ENCODE measurements around the gene CDR2. TPM values are rescaled to one million over a fixed set of nuclear protein-coding genes. Genes with fewer than 3 reads are reported as not detected.

CDR2 gene
- total RNA-seq, 1 donor from 2014 or later, result 6.7 TPM

- Mint-ChIP-seq H3K4me3 (no peak overlapping the region), H3K9me3 (no peaks in the 10 kb centered on the region), H3K4me1 (no peaks in the 10 kb centered on the region), H3K27ac (no peak overlapping the region), H3K27me3 (no peaks in the 10 kb centered on the region), H3K36me3 (ENCODE audit: low read depth) (no peaks in the 10 kb centered on the region)
- POLR2A ChIA-PET, result no interaction called here
- intact Hi-C loops (cut with micrococcal nuclease), result no loop called here
- DNase-seq (no peak), ATAC-seq (ENCODE audit: low read depth) (no peak)
- CTCF ChIA-PET, result no interaction called here
- TF ChIP-seq, protein P1, sequence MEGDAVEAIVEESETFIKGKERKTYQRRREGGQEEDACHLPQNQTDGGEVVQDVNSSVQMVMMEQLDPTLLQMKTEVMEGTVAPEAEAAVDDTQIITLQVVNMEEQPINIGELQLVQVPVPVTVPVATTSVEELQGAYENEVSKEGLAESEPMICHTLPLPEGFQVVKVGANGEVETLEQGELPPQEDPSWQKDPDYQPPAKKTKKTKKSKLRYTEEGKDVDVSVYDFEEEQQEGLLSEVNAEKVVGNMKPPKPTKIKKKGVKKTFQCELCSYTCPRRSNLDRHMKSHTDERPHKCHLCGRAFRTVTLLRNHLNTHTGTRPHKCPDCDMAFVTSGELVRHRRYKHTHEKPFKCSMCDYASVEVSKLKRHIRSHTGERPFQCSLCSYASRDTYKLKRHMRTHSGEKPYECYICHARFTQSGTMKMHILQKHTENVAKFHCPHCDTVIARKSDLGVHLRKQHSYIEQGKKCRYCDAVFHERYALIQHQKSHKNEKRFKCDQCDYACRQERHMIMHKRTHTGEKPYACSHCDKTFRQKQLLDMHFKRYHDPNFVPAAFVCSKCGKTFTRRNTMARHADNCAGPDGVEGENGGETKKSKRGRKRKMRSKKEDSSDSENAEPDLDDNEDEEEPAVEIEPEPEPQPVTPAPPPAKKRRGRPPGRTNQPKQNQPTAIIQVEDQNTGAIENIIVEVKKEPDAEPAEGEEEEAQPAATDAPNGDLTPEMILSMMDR (IDR thresholded peaks at IDR 0.05), result no peak
These were observed 26.5 kb upstream of the CDR2 start for GRCh38 chr16:22400900-22401299.

GRCh38 chr16:22397931-22398330 lies 23.5 kb upstream of the CDR2 start:
- no peak for ATAC-seq (ENCODE audit: low read depth)

DNA sequence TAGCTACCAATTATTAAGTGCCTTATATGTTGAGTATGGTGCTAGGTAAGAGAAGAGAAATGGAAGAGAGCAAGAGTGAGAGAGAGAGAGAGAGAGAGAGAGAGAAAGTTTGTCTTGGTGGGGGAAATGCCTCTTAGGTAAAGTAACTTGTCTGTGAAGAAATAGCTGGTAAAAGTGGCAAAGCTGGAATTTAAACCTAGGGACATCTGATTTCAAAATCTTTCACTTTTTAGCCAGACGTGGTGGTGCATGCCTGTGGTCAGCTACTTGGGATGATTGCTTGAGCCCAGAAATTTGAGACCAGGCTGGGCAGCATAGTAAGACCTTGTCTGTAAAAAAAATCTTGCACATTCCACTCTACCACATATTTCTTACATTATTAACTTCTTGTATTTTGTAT lies 23.0 kb upstream of the CDR2 start:
- intact Hi-C loops (cut with micrococcal nuclease), result no loop called here
- TF ChIP-seq, protein P1 (IDR thresholded peaks at IDR 0.05), result no peak
- ATAC-seq (ENCODE audit: low read depth) (no peak), DNase-seq (no peak)
- ChIA-PET CTCF (no interaction called here), POLR2A (no interaction called here)
- Mint-ChIP-seq H3K4me3 (no peak overlapping the region), H3K36me3 (ENCODE audit: low read depth) (no peaks in the 10 kb centered on the region), H3K27ac (no peak overlapping the region), H3K4me1 (no peaks in the 10 kb centered on the region), H3K27me3 (no peaks in the 10 kb centered on the region), H3K9me3 (no peaks in the 10 kb centered on the region)

More at GRCh38 chr16:22397931-22398330, 23.5 kb upstream of the CDR2 start:
- H3K27ac Mint-ChIP-seq, result no peak overlapping the region
- no peaks in the 10 kb centered on the region for H3K36me3 Mint-ChIP-seq (ENCODE audit: low read depth)
- TF ChIP-seq, protein P1 (IDR thresholded peaks at IDR 0.05), result no peak
- H3K4me3 Mint-ChIP-seq, result no peak overlapping the region
- H3K9me3 Mint-ChIP-seq, result no peaks in the 10 kb centered on the region
- no peaks in the 10 kb centered on the region for H3K27me3 Mint-ChIP-seq
- intact Hi-C loops (cut with micrococcal nuclease), result no loop called here
- ChIA-PET POLR2A (no interaction called here), CTCF (no interaction called here)
- no peak for DNase-seq
- no peaks in the 10 kb centered on the region for H3K4me1 Mint-ChIP-seq

GRCh38 chr16:22395960-22396359 lies 21.5 kb upstream of the CDR2 start:
- intact Hi-C loops (cut with micrococcal nuclease), result no loop called here
- H3K4me3 Mint-ChIP-seq, result no peak overlapping the region
- no peaks in the 10 kb centered on the region for H3K4me1 Mint-ChIP-seq
- H3K9me3 Mint-ChIP-seq, result no peaks in the 10 kb centered on the region
- no peaks in the 10 kb centered on the region for H3K27me3 Mint-ChIP-seq
- ATAC-seq (ENCODE audit: low read depth) (no peak), DNase-seq (no peak)
- no peaks in the 10 kb centered on the region for H3K36me3 Mint-ChIP-seq (ENCODE audit: low read depth)
- POLR2A ChIA-PET, result no interaction called here
- CTCF ChIA-PET, result no interaction called here
- TF ChIP-seq, protein P1 (IDR thresholded peaks at IDR 0.05), result no peak
- no peak overlapping the region for H3K27ac Mint-ChIP-seq

GRCh38 chr16:22394121-22394520 lies 19.7 kb upstream of the CDR2 start:
- DNase-seq (no peak), ATAC-seq (ENCODE audit: low read depth) (no peak)
- no peaks in the 10 kb centered on the region for H3K27me3 Mint-ChIP-seq
- intact Hi-C loops (cut with micrococcal nuclease), result no loop called here
- H3K4me3 Mint-ChIP-seq, result no peak overlapping the region
- ChIA-PET POLR2A (no interaction called here), CTCF (interaction anchor here (0.6 kb wide), 1 partner anchor 1543 kb away, joined by 3 read pairs; no protein-coding TSS in a partner anchor)
- no peaks in the 10 kb centered on the region for H3K9me3 Mint-ChIP-seq
- TF ChIP-seq, protein P1 (IDR thresholded peaks at IDR 0.05), result no peak
- H3K36me3 Mint-ChIP-seq (ENCODE audit: low read depth), result no peaks in the 10 kb centered on the region
- no peaks in the 10 kb centered on the region for H3K4me1 Mint-ChIP-seq
- no peak overlapping the region for H3K27ac Mint-ChIP-seq

Measured in activated B cell treated with CpG ODN at 0.5 μM for 24 hours (primary cell).